IPS-NIHi7 (cell line): Measurements from ENCODE around the gene KRT86.
A peak's percentile ranks its signal among the peaks of the same experiment; 100 is the strongest.

ENCODE experiments used
- DNase-seq: peaks from one replicate; pipeline ENCODE4 v3.0.0; 2012; ENCODE audit warnings: mixed read lengths; ENCODE audit errors: extremely low spot score

KRT86 gene

DNA sequence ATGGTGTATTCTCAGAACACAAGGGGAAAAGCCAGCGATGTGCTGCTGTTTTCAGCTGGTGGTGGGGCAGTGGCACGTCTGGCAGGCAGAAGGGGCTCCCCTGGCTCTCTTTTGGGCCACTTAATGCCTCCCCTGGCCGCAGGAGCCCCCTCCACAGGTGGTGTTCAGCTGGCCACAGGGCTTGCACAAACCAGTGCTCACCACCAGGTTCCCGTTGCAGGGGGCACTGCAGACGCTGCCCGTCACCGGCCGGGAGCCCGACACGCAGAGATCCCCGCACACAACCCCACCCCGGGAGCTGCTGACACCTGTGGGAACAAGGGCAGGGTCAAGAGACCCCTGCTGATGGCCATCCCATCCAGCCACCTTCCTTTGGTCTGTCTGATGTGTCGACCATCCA, 40.1 kb downstream of the KRT86 start:
- DNase-seq: no peak

DNA sequence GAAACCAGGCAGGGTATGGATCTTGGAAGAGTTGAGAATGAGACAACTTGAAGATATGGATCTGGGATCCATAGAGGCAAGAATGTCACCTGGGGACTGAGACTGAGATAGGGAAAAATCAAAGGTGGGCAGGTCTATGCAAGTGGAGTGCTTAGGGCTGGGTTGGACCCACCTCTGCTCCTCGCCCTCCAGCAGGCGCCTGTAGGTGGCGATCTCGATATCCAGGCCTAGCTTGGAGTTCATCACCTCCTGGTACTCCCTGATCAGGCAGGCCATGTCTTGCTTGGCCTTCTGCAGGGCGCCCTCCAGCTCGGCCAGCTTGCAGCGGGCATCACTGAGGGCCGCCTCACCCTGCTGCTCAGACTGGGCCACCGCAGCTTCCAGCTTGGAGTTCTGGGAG, 41.3 kb downstream of the KRT86 start:
- peak; percentile 67 for DNase-seq

DNA sequence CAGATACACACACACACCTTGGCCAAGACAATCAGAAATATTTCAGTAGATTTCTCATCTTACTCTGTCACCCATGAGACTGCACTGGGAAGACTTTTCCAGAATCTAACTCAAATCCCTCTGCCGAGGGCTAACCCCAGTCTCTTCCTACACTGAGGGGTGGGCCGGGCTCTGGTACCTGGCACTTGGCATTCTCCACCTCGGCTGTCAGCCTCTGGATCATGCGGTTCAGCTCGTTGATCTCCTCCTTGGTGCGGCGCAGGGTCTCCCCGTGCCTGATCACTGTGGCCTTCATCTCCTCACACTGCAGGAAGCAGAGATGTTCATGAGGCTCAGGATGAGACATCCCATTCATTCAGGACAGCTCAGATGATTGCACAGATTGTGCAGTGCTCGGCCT, 41.8 kb downstream of the KRT86 start:
- DNase-seq: no peak

DNA sequence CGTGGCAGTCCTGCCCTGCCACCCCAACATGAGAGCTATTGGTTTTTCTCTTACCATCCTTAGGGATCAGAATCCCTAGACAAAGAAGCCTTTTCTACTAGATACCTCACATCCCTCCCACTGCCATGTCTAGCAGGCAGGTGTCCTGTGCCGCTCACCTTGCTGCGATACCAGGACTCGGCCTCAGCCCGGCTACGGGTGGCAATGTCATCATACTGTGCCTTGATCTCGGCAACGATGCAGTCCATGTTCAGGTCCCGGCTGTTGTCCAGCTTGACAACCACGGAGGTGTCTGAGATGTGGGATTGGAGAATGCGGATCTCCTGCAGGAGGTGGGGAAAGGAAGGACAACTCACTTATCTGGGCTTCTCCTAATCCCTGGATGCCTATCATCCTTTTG, 42.3 kb downstream of the KRT86 start:
- DNase-seq: no peak

DNA sequence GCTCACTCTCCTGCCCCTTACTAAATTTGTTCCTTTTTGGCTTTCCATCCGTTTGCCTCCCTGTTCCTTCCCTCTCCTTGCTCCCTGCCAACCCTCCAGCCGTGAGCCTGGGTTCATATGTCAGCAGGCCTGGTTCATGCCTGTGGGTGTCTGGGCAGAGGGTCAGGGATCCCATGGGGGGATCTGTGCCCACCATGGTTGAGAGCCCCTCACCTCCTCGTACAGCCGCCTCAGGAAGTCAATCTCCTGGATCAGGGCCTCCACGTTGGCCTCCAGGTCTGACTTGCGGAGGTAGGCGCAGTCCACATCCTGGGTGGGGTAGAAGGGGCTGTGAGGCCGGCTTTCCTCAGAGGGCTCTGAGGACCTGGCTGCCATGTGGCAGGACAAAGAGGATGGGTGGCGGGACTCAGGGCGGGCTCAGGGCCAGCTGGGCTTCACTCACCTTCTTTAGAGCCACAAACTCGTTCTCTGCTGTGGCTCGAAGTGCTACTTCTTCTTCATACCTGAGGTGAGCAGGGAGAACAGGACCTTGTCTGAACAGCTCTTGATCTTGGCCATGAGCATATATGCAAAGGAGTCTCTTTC, 43.1 kb downstream of the KRT86 start:
- no peak for DNase-seq

DNA sequence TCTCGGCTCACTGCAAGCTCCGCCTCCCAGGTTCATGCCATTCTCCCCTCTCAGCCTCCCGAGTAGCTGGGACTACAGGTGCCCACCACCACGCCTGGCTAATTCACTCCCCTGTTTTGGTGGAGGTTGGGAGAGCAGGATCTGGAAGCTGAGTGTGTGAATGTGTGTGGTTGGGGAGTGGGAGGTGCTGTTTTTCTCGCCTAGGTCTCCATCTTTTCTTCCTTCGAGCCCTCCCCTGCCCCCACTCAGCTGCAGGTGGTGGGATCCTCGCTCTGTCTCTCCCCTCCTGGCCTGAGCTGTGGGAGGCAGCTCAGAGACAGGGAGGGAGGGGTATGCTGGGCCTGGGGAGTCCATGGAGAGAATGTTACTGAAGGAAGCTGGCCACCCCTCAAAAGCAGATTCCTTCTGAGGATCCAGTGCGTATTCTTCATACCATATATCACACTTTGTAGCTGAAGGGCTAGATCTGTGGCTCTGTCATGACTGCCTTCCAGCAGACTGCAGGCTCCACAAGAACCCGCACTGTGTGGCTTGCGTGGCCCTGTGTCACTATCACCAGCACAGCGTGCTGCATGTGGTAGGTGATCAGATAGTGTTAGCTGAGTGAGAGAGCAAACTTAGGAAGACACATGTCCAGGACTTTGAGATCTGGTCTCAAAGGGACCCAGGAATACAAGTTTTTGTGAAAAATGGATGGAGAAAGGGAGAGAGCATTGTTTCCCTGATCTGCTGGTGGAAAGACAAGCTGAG, 44.0 kb downstream of the KRT86 start:
- no peak for DNase-seq

DNA sequence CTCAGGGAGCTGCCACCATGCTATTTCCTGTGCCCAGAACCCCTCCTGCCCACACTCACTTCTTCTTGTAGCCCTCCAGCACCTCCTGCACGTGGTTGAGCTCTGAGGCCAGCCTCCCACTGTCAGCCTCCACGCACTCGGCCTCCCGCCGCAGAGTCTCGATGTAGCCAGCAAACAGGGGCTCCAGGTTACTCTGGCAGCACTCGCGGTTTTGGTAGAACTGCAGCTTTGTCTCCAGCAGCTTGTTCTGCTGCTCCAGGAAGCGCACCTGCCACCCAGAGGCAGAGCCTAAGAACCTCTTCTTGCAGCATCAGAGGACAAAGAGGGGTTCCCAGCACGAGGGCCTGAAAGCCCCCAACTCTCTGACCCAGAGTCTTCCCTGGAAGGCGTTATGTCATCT, 44.7 kb downstream of the KRT86 start:
- DNase-seq: peak; percentile 27

DNA sequence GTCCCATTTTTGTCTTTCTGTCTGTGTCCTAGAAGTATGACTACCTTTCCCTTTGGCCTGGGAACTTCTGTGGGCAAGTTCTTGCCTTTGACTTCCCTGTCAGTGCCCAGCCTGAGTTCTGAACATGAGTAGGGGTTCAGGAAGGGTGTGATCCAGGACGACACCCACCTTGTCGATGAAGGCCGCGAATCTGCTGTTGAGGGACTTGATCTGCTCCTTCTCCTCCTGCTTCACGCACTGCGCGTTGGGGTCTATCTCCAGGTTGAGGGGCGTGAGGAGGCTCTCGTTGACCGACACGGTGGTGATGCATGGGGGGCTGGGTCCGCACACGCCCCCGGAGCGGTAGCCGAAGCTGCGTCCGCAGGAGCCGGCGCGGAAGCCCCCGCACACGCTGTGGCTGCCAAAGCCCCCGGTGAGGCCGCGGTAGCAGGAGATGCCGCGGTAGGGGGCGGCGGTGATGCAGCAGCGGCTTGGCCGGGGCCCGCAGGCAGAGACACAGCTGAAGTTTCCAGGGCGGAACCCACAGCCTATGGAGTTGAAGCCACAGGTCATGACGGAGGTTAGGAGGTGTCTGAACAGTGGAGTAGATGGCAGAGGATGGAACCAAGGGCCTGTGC, 46.4 kb downstream of the KRT86 start, which contains the start of gene KRT83:
KRT83 (minus strand) TSS at position 615 of the 617 bp plus-strand sequence; CDS start at position 552, 63 bp downstream.
- DNase-seq: no peak

DNA sequence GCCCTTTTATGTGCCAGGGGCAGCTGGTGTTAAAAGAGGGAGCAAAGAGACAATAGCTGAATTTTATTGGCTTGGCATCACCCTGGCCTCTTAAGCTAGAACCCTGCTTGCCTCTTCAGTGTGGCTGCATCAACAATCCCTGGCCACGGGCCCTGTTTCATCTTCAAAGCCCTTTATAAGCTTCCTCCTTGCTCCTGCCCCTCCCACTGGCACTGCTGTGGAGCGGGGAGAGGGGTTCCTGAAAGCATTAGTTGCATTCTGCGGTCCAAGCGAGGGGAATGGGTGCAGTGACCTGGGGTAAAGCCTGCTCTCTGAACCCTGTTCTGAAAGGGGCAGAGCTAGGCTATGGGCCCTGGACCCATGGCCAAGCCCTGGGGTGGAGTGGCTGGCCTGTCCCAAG, 47.0 kb downstream of the KRT86 start:
- no peak for DNase-seq

DNA sequence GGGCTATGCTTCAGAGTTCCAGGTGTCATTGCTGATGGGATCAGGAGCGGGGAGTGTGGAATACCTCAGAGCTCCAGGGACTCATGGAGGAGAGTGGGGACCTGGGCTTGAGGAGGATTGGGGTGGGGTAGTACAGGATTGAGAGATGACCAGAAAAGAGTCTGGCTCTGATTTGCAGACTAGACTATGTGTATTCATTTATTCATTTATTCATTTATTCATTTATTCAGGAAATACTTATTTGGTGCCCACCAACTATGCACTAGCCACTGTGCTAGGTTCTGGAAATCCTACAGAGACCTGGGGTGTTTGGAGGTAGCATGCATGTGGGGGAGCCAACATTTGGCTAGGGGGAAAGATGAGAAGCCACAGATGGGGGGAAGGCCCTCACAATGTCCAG, 47.6 kb downstream of the KRT86 start:
- DNase-seq: no peak

DNA sequence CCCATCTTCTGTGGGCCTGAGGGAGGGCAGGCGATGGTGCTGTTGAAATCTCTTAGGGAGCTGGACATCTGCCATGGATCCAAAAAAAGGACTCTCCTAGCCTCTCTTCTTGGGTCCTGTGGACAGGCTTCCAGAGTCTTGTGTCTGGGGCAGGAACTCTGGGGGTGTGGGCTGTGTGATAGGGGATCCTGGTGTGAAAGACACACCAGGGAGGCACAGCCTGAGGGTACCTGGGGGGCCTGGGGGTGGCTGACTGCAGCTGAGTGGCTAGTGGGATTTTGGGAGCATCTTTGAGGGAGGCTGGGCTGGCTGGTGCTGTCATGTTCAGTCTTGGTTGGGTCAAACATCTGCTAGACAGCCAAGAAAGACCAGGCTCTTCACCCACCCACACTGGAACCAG, 48.6 kb downstream of the KRT86 start:
- DNase-seq: no peak

DNA sequence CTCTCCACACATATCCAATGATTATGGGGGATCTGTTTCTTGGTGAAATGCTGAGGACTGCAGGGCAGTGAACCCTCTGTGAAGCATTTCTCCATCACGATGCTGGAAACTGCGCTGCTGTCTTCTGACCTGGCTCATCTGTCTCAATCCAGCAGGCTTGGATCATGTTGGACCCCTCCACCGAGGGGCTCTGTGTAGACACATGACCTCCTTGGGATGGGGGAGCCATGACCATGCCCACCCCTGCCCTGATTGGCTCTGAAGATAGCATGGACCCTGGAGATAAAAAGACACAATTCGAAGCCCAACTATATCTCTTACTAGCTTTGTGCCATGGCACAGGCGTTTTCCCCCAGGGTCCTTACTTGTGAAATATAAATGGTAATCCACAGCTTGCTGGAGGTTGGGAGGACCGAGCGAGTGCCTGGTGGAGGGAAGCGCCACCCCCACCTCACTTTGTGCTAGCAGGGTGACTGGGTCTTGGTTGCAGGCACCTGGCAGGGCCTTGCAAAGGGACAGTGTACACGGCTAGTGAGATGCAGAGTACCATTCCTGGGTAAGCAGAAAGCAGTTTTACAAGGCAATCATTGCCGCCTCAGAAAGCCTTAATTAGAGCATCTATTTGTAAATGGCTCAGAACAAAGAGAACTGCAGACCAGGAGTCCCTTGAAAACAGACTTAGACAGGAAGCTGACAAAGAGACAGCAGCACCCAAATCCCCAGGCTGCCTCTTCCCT, 49.1 kb downstream of the KRT86 start:
- DNase-seq: no peak

DNA sequence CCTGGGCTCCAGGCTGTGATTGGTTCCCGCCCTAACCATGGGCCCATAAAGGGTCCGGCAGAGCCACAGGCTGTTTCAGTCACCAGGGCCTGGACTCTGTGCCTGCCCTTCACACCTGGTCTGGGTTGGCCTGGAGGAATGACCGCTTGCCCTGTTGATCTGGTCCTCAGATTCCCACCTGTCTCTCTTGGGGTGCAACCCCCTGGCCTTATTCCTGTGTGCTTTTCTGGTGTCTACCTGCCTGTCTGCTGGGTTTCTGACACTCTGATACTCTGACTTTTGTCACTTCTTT, 49.7 kb downstream of the KRT86 start:
- DNase-seq: no peak

DNA sequence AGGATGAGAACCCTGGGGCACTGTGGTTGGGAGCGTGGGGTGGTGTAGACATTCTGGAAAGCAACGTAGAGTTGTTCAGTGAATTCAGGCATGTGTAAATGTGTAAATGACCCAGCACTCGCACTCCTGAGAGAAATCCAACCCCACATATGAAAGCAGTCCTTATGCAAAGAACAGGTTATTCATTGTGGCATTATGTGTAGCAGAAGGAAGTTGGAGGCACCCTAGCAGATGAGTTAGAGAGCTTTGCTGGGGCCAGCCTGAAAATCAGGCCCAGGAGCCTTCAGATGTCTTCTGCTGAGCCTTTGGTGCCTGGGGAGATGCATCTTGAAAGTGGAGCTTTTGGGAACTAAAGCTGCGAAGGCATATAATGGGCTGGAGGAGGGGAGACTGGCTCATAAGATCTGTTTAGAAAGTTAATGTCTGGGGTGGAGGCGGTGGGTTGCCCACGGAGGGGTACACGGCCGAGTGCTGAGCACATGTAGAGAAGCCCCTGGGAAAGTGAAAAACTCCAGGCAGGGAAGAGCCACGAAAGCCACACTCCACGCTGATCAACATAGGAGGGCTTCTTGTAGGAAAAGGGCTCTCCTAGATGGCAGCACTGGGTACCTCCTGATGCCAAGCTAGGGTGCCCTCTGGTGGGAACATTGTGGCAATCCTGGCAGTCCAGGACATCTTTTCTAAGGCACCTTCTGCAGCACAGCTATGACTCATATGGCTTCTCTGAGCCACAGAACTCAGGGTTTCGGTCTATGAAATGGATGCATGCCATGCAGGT, 52.8 kb downstream of the KRT86 start:
- DNase-seq: peak; percentile 93

DNA sequence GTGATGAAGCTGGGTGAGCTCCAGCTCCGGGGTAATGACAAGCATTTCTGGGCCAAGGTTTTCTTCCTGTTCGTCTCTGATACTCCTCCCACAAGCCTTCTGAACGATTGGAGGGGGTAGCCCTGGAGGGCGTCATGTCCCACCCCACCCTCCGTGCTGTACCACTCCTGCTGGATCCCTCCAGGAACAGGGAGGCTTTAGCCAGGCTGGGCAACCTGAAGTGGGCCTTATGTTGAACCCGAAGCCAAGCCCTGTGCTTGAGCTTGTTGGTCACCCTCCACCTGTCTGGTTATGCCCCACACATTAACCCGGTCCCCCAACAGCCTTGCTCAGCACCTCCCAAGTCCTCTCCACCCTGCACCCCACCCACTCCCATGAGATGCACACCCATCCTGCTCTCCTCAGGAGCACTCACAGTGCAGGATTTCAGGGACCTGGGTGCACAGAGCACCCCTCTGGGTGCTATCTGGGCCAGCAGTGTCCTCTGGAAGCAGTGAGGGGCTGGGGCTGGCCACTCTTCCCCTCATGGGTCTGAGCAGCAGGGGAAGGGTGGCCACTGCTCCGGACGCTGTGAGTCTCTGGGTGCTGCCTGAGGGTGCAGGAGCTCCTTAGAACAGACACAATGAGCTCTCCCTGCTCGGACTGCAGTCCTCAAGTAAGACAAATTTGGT, 53.5 kb downstream of the KRT86 start:
- no peak for DNase-seq

DNA sequence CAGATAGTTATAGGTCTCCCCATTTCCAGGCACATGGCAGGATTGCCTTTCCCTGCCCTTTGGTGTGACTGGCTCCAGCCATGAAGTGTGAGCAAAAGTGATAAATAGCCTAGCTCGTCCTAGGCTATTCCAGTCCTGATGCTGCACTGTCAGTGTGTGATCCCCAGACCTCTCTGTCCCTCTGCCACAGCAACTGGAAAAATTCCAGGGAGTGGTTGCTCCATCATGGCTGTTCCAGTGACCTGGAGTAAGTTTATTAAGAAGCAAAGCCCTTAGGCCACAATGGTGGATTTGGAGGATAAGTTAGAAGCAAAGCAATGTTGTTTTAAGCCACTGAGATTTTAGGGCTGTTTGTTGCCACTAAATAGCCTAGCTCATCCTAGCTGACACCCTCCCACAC, 56.6 kb downstream of the KRT86 start:
- DNase-seq: no peak

DNA sequence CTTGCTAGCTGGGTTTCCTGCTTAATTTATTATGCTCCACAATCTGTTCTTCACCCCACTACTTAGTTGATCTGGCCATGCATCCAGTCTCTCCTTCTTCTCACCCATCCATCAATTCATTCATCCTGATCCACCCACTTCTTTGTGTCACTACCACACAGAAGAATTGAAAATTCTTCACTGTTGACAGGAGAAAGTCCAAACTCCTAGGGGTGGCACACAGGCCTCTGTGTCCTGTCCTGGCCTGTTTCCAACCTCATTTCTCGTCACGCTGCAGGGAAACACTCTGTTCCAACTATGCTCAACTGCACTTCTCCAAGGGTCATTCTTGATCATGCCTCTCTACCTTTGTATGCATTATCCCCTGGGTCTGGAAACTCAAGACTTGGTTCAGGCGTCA, 57.4 kb downstream of the KRT86 start:
- DNase-seq: no peak

DNA sequence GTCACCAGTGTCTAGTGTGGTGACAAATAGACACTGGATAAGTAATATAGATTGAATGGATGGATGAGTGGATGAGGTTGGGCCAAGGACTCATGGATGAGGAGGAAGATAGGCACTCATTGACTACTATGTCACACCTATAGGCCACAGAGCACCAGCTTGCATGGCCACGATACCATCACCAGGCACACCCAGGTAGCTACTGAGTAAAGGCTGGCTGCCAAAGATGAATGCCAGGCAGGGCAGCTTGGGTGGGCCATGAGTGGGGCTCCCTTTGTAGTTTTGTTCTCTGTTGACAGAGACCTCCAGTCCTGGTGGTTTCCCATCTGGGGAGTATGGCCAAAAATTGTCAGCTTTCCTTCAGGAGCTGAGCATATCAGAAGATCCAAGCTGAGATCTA, 57.9 kb downstream of the KRT86 start:
- no peak for DNase-seq

DNA sequence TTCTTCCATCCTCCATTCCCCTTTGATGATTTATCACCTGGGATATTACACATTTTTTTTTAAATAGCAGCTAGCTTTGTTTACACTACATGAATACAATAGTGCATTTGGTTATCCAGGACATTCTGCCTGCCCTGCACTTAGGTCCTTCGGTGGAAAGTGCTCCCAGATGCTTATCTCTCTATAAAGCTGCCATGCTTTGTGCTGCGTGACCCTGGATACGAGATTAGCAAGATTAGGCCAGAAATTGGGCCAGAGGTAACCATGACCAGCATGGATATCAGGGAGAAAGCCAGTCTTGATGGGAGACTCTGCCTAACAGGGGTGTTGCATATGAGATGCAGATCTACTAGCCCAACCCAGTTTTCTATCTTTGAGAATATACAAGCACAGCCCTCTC, 58.9 kb downstream of the KRT86 start:
- no peak for DNase-seq

DNA sequence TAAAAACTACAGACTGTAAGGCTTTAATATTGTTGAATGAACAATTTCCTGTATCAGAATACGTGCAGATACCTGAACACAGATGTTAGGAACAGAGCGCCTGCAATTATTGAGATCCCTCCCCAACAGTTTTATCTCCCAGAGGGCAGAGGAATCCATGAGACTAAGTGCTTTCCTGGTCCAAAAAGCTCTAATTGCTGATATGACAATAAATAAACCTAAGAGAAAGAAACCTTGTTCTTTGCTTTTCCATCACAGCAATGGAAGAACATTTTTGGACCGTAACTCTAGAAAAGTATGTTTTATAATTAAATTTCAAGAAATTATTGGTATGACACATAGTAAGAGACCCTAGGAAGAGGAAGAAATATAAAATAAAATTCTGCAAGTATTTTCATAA, 59.7 kb downstream of the KRT86 start:
- DNase-seq: no peak

DNA sequence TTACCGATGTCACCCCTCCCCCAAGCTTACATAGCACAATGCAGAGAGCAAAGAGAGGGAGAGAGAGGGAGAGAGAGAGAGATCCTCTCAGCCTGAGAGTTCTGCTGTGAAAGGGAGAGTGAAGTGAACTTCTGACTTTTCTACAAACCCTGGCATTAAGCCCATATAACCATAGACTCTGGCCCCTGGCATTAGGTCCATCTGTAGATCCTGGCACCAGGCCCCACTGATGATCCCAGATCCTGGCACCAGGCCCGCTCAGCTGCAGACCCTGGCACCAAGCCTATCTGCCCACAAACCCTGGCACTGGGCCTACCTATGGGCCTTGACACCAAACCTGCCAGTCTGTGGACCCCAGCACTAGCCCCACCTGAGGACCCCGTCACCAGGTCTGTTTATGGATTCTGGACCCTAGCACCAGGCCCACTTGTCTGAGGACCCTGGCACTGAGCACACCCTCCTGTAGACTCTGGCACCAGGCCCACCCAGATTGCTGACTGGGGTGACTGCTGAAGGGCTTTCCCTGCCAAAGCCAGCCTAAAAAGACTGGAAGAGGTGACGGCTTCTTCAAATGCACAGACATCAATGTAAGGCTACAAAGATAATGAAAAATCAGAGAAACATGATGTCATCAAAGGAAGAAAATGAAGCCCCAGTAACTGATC, 61.3 kb downstream of the KRT86 start:
- DNase-seq: no peak
